PC-3 (cell line): Measurements from ENCODE around the gene DAPP1. TPM values are rescaled to one million over a fixed set of nuclear protein-coding genes. Genes with fewer than 3 reads are reported as not detected.

Source experiments
- ATAC-seq: fragments of 200-7000 bp; cut with Tn5 transposase; 2 replicates; pipeline ENCODE4 v1.9.1; 2020; ENCODE audit warnings: mild to moderate bottlenecking, moderate library complexity
- BruUV-seq: library from RNA; stranded (reverse); fragments of 400-500 nt; replicated peaks from 2 replicates; lab custom pipeline; 2021; lab: Mats Ljungman, UMichigan
- CTCF ChIA-PET: fragments of 300-600 bp; sonication (Branson Sonifier 250); formaldehyde crosslinking; loops from one replicate; lab custom pipeline; 2022; ENCODE audit warnings: antibody characterized with exemption; lab: Charles Lee
- POLR2A ChIA-PET: fragments of 300-600 bp; sonication (Branson Sonifier 250); formaldehyde crosslinking; loops from one replicate; lab custom pipeline; 2022; ENCODE audit warnings: antibody characterized with exemption; ENCODE audit not compliant: unreplicated experiment; lab: Charles Lee
- DNase-seq: peaks from one replicate; pipeline ENCODE4 v3.0.0-alpha.2; 2015
- H2AFZ ChIP-seq: fragments of 300-600 bp; sonication (generic); 2 replicates; pipeline ENCODE4 v1.6.0; 2016; ENCODE audit warnings: antibody characterized with exemption, low read length
- H3F3A ChIP-seq: fragments of 300-600 bp; sonication (generic); one replicate; pipeline ENCODE4 v1.6.0; 2017; ENCODE audit warnings: antibody characterized with exemption, low read length, control low read depth, mild to moderate bottlenecking; ENCODE audit not compliant: unreplicated experiment
- H3K27ac ChIP-seq: fragments of 300-600 bp; sonication (generic); 2 replicates; pipeline ENCODE4 v1.5.1; 2016; ENCODE audit warnings: mild to moderate bottlenecking, low read length
- H3K27me3 ChIP-seq: fragments of 300-600 bp; sonication (generic); 2 replicates; pipeline ENCODE4 v1.6.1; 2016; ENCODE audit warnings: low read length, mixed read lengths
- H3K36me3 ChIP-seq: fragments of 300-600 bp; sonication (generic); 2 replicates; pipeline ENCODE4 v1.6.1; 2016; ENCODE audit warnings: low read depth, mixed run types, low read length, mixed read lengths
- H3K4me1 ChIP-seq: fragments of 300-600 bp; sonication (generic); 2 replicates; pipeline ENCODE4 v1.5.1; 2016; ENCODE audit warnings: low read length; ENCODE audit not compliant: insufficient read depth
- H3K4me2 ChIP-seq: fragments of 300-600 bp; sonication (generic); 2 replicates; pipeline ENCODE4 v1.6.0; 2016; ENCODE audit warnings: low read length
- H3K4me3 ChIP-seq: fragments of 300-600 bp; sonication (generic); 2 replicates; pipeline ENCODE4 v1.5.1; 2016; ENCODE audit warnings: mild to moderate bottlenecking, low read length, mixed read lengths
- H3K79me2 ChIP-seq: fragments of 300-600 bp; sonication (generic); 2 replicates; pipeline ENCODE4 v1.6.1; 2017; ENCODE audit warnings: low read length, mixed read lengths
- H3K9ac ChIP-seq: fragments of 300-600 bp; sonication (generic); 2 replicates; pipeline ENCODE4 v1.6.0; 2016; ENCODE audit warnings: mild to moderate bottlenecking, low read length
- H3K9me2 ChIP-seq: fragments of 300-600 bp; sonication (generic); replicated peaks from 2 replicates; pipeline ENCODE4 v1.6.1; 2016; ENCODE audit warnings: mixed run types, low read length, mixed read lengths
- H3K9me3 ChIP-seq: fragments of 300-600 bp; sonication (generic); 2 replicates; pipeline ENCODE4 v1.6.1; 2016; ENCODE audit warnings: low read length, mixed read lengths
- H4K20me1 ChIP-seq: fragments of 300-600 bp; sonication (generic); 2 replicates; pipeline ENCODE4 v1.6.1; 2016; ENCODE audit warnings: low read length, mixed read lengths
- EZH2 ChIP-seq: fragments of 300-600 bp; sonication (generic); IDR thresholded peaks from one replicate; pipeline ENCODE4 v1.6.1; 2017; ENCODE audit warnings: antibody characterized with exemption, mild to moderate bottlenecking, low read length; ENCODE audit not compliant: unreplicated experiment
- EZH2phosphoT487 ChIP-seq: fragments of 300-600 bp; sonication (generic); IDR thresholded peaks from 2 replicates; pipeline ENCODE4 v1.6.1; 2018; ENCODE audit warnings: mild to moderate bottlenecking, antibody characterized with exemption, low read length, borderline replicate concordance
- intact Hi-C: fragments of 100-400 bp; cut with micrococcal nuclease; formaldehyde crosslinking; loops from 2 replicates; pipeline ENCODE4 v1.9.0; 2023
- total RNA-seq: library from RNA; depleted of rRNA; stranded (reverse); fragments of >200 nt; gene quantifications from 2 replicates; pipeline ENCODE4 v1.2.3, GENCODE V29; 2014
- TF ChIP-seq, protein P1 (sequence below): fragments of 300-600 bp; sonication (generic); conservative IDR thresholded peaks from 2 replicates; pipeline ENCODE4 v1.5.1; 2017; ENCODE audit warnings: antibody characterized with exemption, low read depth, mild to moderate bottlenecking, low read length

The DAPP1 gene
- total RNA-seq, 1 experiment from 2014 or later: 11.6 TPM

DNA sequence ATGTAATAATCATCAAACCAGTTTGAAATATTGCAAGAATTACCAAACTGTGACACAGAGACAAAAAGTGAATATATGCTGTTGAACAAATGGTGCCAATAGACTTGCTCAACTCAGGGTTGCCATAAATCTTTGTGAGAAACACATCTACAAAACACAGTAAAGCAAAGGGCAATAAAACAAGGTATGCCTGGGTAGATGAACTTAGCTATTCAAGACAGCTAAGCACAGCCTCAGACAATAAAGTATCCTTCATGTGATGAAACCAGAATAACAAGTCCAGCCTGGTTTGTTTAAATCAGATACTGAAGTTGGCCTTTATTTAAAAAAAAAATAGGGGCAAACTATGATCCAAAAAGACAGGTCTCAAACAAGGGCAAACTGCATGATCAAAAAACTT lies 58.4 kb downstream of the DAPP1 start:
- TF ChIP-seq EZH2 (no peak), EZH2phosphoT487 (no peak)
- TF ChIP-seq, protein P1, sequence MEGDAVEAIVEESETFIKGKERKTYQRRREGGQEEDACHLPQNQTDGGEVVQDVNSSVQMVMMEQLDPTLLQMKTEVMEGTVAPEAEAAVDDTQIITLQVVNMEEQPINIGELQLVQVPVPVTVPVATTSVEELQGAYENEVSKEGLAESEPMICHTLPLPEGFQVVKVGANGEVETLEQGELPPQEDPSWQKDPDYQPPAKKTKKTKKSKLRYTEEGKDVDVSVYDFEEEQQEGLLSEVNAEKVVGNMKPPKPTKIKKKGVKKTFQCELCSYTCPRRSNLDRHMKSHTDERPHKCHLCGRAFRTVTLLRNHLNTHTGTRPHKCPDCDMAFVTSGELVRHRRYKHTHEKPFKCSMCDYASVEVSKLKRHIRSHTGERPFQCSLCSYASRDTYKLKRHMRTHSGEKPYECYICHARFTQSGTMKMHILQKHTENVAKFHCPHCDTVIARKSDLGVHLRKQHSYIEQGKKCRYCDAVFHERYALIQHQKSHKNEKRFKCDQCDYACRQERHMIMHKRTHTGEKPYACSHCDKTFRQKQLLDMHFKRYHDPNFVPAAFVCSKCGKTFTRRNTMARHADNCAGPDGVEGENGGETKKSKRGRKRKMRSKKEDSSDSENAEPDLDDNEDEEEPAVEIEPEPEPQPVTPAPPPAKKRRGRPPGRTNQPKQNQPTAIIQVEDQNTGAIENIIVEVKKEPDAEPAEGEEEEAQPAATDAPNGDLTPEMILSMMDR: no peak
- no peak for ATAC-seq
- DNase-seq: peak; percentile 30
- H3K9me2 ChIP-seq: no peaks in the 10 kb centered on the region
- H3K36me3 ChIP-seq: 0 out of 2 replicates have a peak, but pooled peaks cover 6% of the 10 kb centered on the region
- H3K4me3 ChIP-seq: no peak overlapping the region
- H3F3A ChIP-seq: no peaks in the 10 kb centered on the region
- H2AFZ ChIP-seq: no peak overlapping the region
- no peaks in the 10 kb centered on the region for H4K20me1 ChIP-seq
- BruUV-seq: no TSS peak
- no peaks in the 10 kb centered on the region for H3K9me3 ChIP-seq
- POLR2A ChIA-PET: interaction anchor here (0.7 kb wide), 1 partner anchor 164 kb away, joined by 3 read pairs; no protein-coding TSS in a partner anchor
- CTCF ChIA-PET: no interaction called here
- H3K27ac ChIP-seq: no peak overlapping the region
- no peaks in the 10 kb centered on the region for H3K4me1 ChIP-seq
- no peak overlapping the region for H3K9ac ChIP-seq
- intact Hi-C loops: no loop called here
- no peaks in the 10 kb centered on the region for H3K27me3 ChIP-seq
- no peak overlapping the region for H3K4me2 ChIP-seq
- H3K79me2 ChIP-seq: no peaks in the 10 kb centered on the region

DNA sequence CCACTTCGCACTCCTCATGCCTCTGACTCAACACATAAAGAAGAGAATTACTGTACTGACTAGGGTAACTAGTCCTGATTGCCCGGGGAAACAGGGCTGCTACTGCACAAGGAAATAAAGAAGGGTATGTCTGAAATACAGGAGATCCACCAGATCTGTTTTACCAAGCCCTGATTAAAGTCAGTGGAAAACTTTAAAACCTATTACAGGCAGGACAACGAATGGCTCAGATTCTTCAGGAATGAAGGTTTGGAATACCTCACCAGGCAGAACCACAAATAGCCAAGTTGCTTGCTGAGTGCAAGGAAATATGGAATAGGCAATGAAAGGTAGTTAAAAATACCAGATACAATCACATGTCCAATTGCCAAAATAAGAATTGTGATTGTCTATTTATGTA lies 60.3 kb downstream of the DAPP1 start:
- ChIA-PET CTCF (no interaction called here), POLR2A (no interaction called here)
- TF ChIP-seq, protein P1: no peak
- TF ChIP-seq EZH2: no peak
- TF ChIP-seq EZH2phosphoT487: no peak
- Histone ChIP-seq H3K9me2 (no peaks in the 10 kb centered on the region), H3K79me2 (no peaks in the 10 kb centered on the region), H3K27me3 (no peaks in the 10 kb centered on the region), H3K9me3 (no peaks in the 10 kb centered on the region), H3K4me3 (no peak overlapping the region), H4K20me1 (no peaks in the 10 kb centered on the region), H2AFZ (no peak overlapping the region), H3K9ac (no peak overlapping the region), H3F3A (no peaks in the 10 kb centered on the region), H3K4me2 (no peak overlapping the region), H3K4me1 (no peaks in the 10 kb centered on the region), H3K27ac (no peak overlapping the region), H3K36me3 (peaks cover 12% of the 10 kb centered on the region; the same call in 1 of the 2 replicates)
- no peak for DNase-seq
- intact Hi-C loops: no loop called here
- ATAC-seq: no peak
- no TSS peak for BruUV-seq

DNA sequence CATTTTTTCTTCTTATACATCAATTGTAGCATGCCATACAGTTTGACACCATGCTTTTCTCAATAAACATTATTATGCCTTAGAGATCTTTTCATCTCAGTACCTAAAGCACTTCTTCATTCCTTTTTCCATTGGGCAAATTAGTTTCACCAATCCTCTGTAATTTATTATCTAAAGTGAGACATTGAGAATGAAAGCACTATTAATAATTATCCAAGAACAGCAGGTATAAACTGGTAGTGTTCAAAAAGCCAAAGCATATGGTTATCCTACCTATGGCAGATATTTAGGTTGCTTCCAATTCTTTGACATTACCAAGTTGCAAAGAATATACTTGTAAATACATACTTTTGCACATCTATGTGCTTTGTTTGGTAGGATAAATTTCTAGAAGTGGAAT lies 62.0 kb downstream of the DAPP1 start:
- Histone ChIP-seq H3K4me1 (no peaks in the 10 kb centered on the region), H3K36me3 (peaks cover 16% of the 10 kb centered on the region; the same call in 1 of the 2 replicates), H3K27me3 (no peaks in the 10 kb centered on the region), H4K20me1 (no peaks in the 10 kb centered on the region), H3K9me3 (no peaks in the 10 kb centered on the region), H2AFZ (no peak overlapping the region), H3K9me2 (no peaks in the 10 kb centered on the region), H3K4me2 (no peak overlapping the region), H3K9ac (no peak overlapping the region), H3K79me2 (no peaks in the 10 kb centered on the region), H3F3A (no peaks in the 10 kb centered on the region), H3K4me3 (no peak overlapping the region), H3K27ac (no peak overlapping the region)
- intact Hi-C loops: no loop called here
- CTCF ChIA-PET: no interaction called here
- POLR2A ChIA-PET: no interaction called here
- ATAC-seq (no peak), DNase-seq (no peak)
- no TSS peak for BruUV-seq
- no peak for TF ChIP-seq EZH2phosphoT487
- TF ChIP-seq, protein P1: no peak
- no peak for TF ChIP-seq EZH2
